Activated CD4-positive, alpha-beta T cell treated with anti-CD3 and anti-CD28 coated beads for 36 hours (primary cell): ENCODE results near the gene SNX11. TPM values are rescaled to one million over a fixed set of nuclear protein-coding genes. Genes with fewer than 3 reads are reported as not detected.
A peak's percentile ranks its signal among the peaks of the same experiment; 100 is the strongest.
"Not testable (repeated sequence)": the region's sequence is repeated elsewhere in the genome, so short reads cannot be mapped to it uniquely, and the experiment has no call there.

Source experiments
- ATAC-seq: fragments of 200-7000 bp; cut with Tn5 transposase; one replicate; pipeline ENCODE4 v1.10.0; 2021; ENCODE audit warnings: mild to moderate bottlenecking, moderate library complexity
- CTCF ChIA-PET: fragments of 350-600 bp; sonication (Branson Sonifier 250); formaldehyde crosslinking; loops from one replicate; lab custom pipeline; 2021; ENCODE audit warnings: antibody characterized with exemption; lab: Charles Lee
- POLR2A ChIA-PET: fragments of 350-600 bp; sonication (Branson Sonifier 250); formaldehyde crosslinking; loops from one replicate; lab custom pipeline; 2021; ENCODE audit warnings: antibody characterized with exemption, inconsistent platforms; lab: Charles Lee
- DNase-seq: peaks from one replicate; pipeline ENCODE4 v3.0.0-alpha.2; 2020
- H3K27ac Mint-ChIP-seq: one replicate; pipeline ENCODE4 v1.8.0; 2021; ENCODE audit warnings: mixed read lengths
- H3K27me3 Mint-ChIP-seq: one replicate; pipeline ENCODE4 v1.8.0; 2021; ENCODE audit warnings: mixed read lengths
- H3K36me3 Mint-ChIP-seq: one replicate; pipeline ENCODE4 v1.8.0; 2021; ENCODE audit warnings: low read depth, mixed read lengths
- H3K4me1 Mint-ChIP-seq: one replicate; pipeline ENCODE4 v1.8.0; 2021; ENCODE audit warnings: mixed read lengths
- H3K4me3 Mint-ChIP-seq: one replicate; pipeline ENCODE4 v1.8.0; 2021; ENCODE audit warnings: mild to moderate bottlenecking, moderate library complexity, mixed read lengths
- H3K9me3 Mint-ChIP-seq: one replicate; pipeline ENCODE4 v1.8.0; 2021; ENCODE audit warnings: low read depth, mixed read lengths
- intact Hi-C, 2 experiments: fragments of 100-400 bp; cut with DNase I in 1 of 2; cut with micrococcal nuclease in 1 of 2; formaldehyde crosslinking; loops; one replicate each; pipeline versions ENCODE4 v1.14.2 to v1.15.1; 2022 to 2024; cut with DNase I, micrococcal nuclease
- total RNA-seq, 2 experiments: library from RNA; stranded (reverse); gene quantifications; one replicate each; pipeline ENCODE4 v1.2.3, GENCODE V29; 2021

SNX11 gene
- total RNA-seq, 2 experiments from 2014 or later, result 18.0 to 21.4 TPM

- Mint-ChIP-seq H3K9me3 (no peaks in the 10 kb centered on the region), H3K27ac (no peak overlapping the region), H3K4me1 (peaks cover 2% of the 10 kb centered on the region), H3K36me3 (peaks cover 43% of the 10 kb centered on the region), H3K4me3 (no peak overlapping the region), H3K27me3 (no peaks in the 10 kb centered on the region)
- intact Hi-C loops, result no loop called here
- ATAC-seq, result peak; percentile 78
- POLR2A ChIA-PET, result interaction anchor here (0.7 kb wide), 1 partner anchor 83 kb away, joined by 3 read pairs; no protein-coding TSS in a partner anchor
- DNase-seq, result peak; percentile 36
- CTCF ChIA-PET, result interaction anchor here (0.6 to 4.4 kb wide), 23 partner anchors 8 to 174 kb away, joined by 3 to 33 read pairs (median 3); no protein-coding TSS in a partner anchor
Measured at GRCh38 chr17:48068491-48068961, 39.0 kb upstream of the SNX11 start.

GRCh38 chr17:48070195-48070594, 37.4 kb upstream of the SNX11 start:
- Mint-ChIP-seq H3K27me3 (no peaks in the 10 kb centered on the region), H3K9me3 (no peaks in the 10 kb centered on the region), H3K4me1 (no peaks in the 10 kb centered on the region), H3K36me3 (peaks cover 38% of the 10 kb centered on the region), H3K4me3 (no peak overlapping the region), H3K27ac (no peak overlapping the region)
- ChIA-PET CTCF (no interaction called here), POLR2A (no interaction called here)
- intact Hi-C loops, result no loop called here
- no peak for ATAC-seq
- no peak for DNase-seq

DNA sequence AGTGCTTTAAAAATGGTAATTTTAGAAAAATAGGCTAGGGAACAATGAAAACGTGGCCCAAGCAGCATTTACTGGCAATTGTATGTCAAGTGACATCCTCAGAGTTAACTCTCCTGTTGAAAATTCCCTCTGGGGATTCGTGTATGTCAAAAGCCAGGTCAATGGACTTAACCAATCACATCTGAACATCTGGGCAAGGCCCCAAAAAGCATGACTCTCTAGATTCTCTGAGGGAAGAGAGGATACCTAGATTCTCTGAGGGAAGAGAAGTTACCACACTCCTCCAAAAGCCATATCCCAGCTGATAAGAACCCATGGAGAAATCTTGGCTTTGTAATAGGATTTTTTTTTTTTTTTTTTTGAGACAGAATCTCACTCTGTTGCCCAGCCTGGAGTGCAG, 35.9 kb upstream of the SNX11 start:
- ATAC-seq (no peak), DNase-seq (no peak)
- intact Hi-C loops, result no loop called here
- Mint-ChIP-seq H3K27ac (no peak overlapping the region), H3K4me1 (no peaks in the 10 kb centered on the region), H3K9me3 (no peaks in the 10 kb centered on the region), H3K27me3 (no peaks in the 10 kb centered on the region), H3K4me3 (no peak overlapping the region), H3K36me3 (peaks cover 34% of the 10 kb centered on the region)
- ChIA-PET POLR2A (no interaction called here), CTCF (interaction anchor here (0.8 to 9.8 kb wide), 6 partner anchors 10 to 93 kb away, joined by 3 to 123 read pairs (median 4); partner anchors contain the start of gene NFE2L1)

DNA sequence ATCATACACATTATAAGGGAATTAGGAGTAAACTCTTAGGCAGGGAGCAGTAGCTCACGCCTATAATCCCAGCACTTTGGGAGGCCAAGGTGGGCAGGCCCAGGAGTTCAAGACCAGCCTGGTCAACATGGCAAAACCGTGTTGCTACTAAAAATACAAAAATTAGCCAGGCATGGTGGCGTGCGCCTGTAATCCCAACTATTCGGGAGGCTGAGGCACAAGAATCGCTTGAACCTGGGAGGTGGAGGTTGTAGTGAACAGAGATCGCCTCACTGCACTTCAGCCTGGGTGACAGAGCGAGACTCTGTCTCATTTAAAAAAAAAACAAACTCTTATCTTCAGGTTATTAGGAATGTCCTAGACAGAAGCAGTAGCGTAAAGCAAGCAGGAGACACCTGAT, 34.8 kb upstream of the SNX11 start:
- H3K4me1 Mint-ChIP-seq, intact Hi-C loops, DNase-seq, ATAC-seq, POLR2A ChIA-PET, H3K27me3 Mint-ChIP-seq, H3K27ac Mint-ChIP-seq, H3K4me3 Mint-ChIP-seq, H3K9me3 Mint-ChIP-seq: not testable (repeated sequence)
- CTCF ChIA-PET, result interaction anchor here (0.6 to 9.8 kb wide), 10 partner anchors 9 to 52 kb away, joined by 3 to 123 read pairs (median 4); partner anchors contain the start of gene NFE2L1
- H3K36me3 Mint-ChIP-seq, result peaks cover 29% of the 10 kb centered on the region

DNA sequence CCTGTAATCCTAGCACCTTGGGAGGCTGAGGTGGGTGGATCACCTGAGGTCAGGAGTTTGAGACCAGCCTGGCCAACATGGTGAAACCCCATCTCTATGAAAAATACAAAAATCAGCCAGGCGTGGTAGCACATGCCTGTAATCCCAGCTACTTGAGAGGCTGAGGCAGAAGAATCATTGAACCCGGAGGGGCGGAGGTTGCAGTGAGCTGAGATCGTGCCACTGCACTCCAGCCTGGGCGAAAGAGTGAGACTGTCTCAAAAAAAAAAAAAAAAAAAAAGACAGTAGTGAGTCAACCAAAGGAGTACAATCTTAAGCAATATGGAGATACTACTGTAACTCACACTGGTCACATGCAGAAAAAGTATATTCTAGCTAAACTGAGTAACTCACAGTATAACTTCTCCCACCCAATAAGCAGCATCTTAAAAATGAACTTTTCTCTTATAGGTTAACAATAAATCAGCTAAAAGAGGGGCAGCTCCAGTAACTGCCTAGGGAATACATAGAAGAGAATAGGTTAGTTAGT, 33.9 kb upstream of the SNX11 start:
- H3K36me3 Mint-ChIP-seq, result peaks cover 25% of the 10 kb centered on the region
- H3K27me3 Mint-ChIP-seq, DNase-seq, H3K4me3 Mint-ChIP-seq, POLR2A ChIA-PET, ATAC-seq, H3K27ac Mint-ChIP-seq, H3K4me1 Mint-ChIP-seq, H3K9me3 Mint-ChIP-seq: not testable (repeated sequence)
- CTCF ChIA-PET, result interaction anchor here (0.6 to 9.8 kb wide), 19 partner anchors 8 to 153 kb away, joined by 3 to 123 read pairs (median 4); partner anchors contain the start of gene NFE2L1
- intact Hi-C loops, result loop anchor here (1.0 to 2.0 kb wide), 2 partner anchors 48 to 545 kb away; no protein-coding TSS in a partner anchor

DNA sequence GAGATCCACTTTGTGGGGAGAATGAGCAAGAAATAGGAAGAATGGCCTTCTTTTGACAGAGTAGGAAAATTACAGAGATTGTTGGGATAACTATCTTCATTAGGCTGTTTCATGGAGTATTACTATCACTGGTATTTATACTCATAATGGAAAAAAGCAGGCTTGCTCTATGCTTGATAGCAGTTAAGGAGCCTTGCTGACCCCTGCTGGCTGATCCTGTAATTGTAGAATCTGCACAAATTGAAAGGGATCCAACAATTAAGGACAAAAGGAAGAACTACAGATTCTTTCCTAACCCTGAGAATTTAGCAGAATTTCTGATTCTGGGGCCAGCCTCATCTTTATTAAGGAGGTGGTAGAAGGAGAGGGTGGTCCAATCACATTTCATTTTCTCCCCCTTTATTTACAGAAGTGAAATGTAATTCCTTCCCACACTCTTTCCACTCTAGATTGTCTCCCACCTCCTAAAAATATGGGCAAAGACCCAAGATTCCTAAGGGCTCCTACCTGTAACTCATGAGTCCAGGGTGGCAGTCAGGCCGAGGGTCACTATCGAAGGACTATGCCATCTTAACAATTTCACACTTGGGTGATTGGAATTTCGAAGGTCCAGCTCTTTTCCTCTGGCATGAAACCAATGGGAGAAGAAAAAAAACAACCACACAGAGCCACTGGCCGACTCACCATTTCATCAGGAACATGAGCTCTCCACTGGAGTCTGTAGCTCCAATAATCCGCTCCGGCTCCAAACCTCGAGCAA, 33.1 kb upstream of the SNX11 start:
- POLR2A ChIA-PET, result no interaction called here
- no peaks in the 10 kb centered on the region for H3K27me3 Mint-ChIP-seq
- no peak overlapping the region for H3K4me3 Mint-ChIP-seq
- intact Hi-C loops, result loop anchor here (1.0 to 2.0 kb wide), 2 partner anchors 49 to 544 kb away; no protein-coding TSS in a partner anchor
- H3K36me3 Mint-ChIP-seq, result peaks cover 23% of the 10 kb centered on the region
- H3K27ac Mint-ChIP-seq, result no peak overlapping the region
- CTCF ChIA-PET, result interaction anchor here (0.6 to 9.8 kb wide), 16 partner anchors 10 to 56 kb away, joined by 3 to 123 read pairs (median 6); partner anchors contain the start of gene NFE2L1
- no peaks in the 10 kb centered on the region for H3K4me1 Mint-ChIP-seq
- DNase-seq (peak; percentile 86), ATAC-seq (peak; percentile 75)
- H3K9me3 Mint-ChIP-seq, result no peaks in the 10 kb centered on the region

- H3K9me3 Mint-ChIP-seq, H3K4me1 Mint-ChIP-seq, ATAC-seq, DNase-seq, H3K27ac Mint-ChIP-seq, intact Hi-C loops, H3K4me3 Mint-ChIP-seq, H3K27me3 Mint-ChIP-seq: not testable (repeated sequence)
- peaks cover 13% of the 10 kb centered on the region for H3K36me3 Mint-ChIP-seq
- ChIA-PET POLR2A (interaction anchor here (0.7 kb wide), 1 partner anchor 26 kb away, joined by 4 read pairs; no protein-coding TSS in a partner anchor), CTCF (interaction anchor here (0.6 to 9.8 kb wide), 10 partner anchors 10 to 525 kb away, joined by 3 to 123 read pairs (median 5); partner anchors contain the start of gene NFE2L1)
Measured at GRCh38 chr17:48077152-48077551, 30.4 kb upstream of the SNX11 start.

DNA sequence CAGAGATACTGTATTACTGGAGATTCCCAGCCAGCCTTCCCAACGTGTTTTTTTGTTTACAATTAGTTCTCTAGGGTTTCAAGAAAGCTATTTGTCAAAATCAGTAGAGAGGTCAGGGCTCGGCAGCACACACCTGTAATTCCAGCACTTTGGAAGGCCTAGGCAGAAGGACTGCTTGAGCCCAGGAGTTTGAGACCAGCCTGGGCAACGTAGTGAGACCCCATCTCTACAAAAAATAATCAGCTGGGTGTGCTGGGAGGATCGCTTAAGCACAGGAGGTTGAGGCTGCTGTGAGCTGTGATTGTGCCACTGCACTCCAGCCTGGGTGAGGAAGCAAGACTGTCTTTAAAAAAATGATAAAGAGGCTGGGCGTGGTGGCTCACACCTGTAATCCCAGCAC, 25.7 kb upstream of the SNX11 start:
- Mint-ChIP-seq H3K36me3 (peaks cover 1% of the 10 kb centered on the region), H3K9me3 (no peaks in the 10 kb centered on the region), H3K27me3 (no peaks in the 10 kb centered on the region), H3K4me1 (peaks cover 7% of the 10 kb centered on the region), H3K4me3 (no peak overlapping the region), H3K27ac (no peak overlapping the region)
- ChIA-PET POLR2A (interaction anchor here (0.6 to 1.6 kb wide), 3 partner anchors 9 to 33 kb away, joined by 3 to 6 read pairs (median 4); partner anchors contain the start of gene NFE2L1), CTCF (interaction anchor here (0.6 to 4.5 kb wide), 14 partner anchors 8 to 554 kb away, joined by 3 to 29 read pairs (median 6); partner anchors contain the start of genes NFE2L1 and SNX11)
- DNase-seq (no peak), ATAC-seq (no peak)
- intact Hi-C loops, result loop anchor here in 1 of 2 experiments (5.0 kb wide), 1 partner anchor 510 kb away; the partner anchor contains the start of genes HOXB3 and HOXB5

GRCh38 chr17:48084932-48085331, 22.6 kb upstream of the SNX11 start:
- POLR2A ChIA-PET, result no interaction called here
- no peak overlapping the region for H3K4me3 Mint-ChIP-seq

GRCh38 chr17:48093341-48094045, 14.1 kb upstream of the SNX11 start:
- POLR2A ChIA-PET, result no interaction called here

More at GRCh38 chr17:48084932-48085331, 22.6 kb upstream of the SNX11 start:
- CTCF ChIA-PET, result interaction anchor here (1.0 to 3.0 kb wide), 6 partner anchors 9 to 533 kb away, joined by 3 to 14 read pairs (median 4); no protein-coding TSS in a partner anchor
- no peaks in the 10 kb centered on the region for H3K9me3 Mint-ChIP-seq
- H3K4me1 Mint-ChIP-seq, result peaks cover 7% of the 10 kb centered on the region
- ATAC-seq (no peak), DNase-seq (no peak)
- intact Hi-C loops, result loop anchor here in 1 of 2 experiments (5.0 kb wide), 1 partner anchor 507 kb away; the partner anchor contains the start of genes HOXB3 and HOXB5
- H3K27me3 Mint-ChIP-seq, result no peaks in the 10 kb centered on the region
- H3K27ac Mint-ChIP-seq, result no peak overlapping the region
- peaks cover 1% of the 10 kb centered on the region for H3K36me3 Mint-ChIP-seq

More at GRCh38 chr17:48093341-48094045, 14.1 kb upstream of the SNX11 start:
- Mint-ChIP-seq H3K27ac (no peak overlapping the region), H3K4me3 (no peak overlapping the region), H3K9me3 (no peaks in the 10 kb centered on the region), H3K36me3 (peaks cover 7% of the 10 kb centered on the region), H3K4me1 (peaks cover 15% of the 10 kb centered on the region), H3K27me3 (no peaks in the 10 kb centered on the region)
- ATAC-seq (no peak), DNase-seq (no peak)
- intact Hi-C loops, result no loop called here
- CTCF ChIA-PET, result interaction anchor here (0.5 to 1.0 kb wide), 2 partner anchors 166 to 328 kb away, joined by 3 read pairs; no protein-coding TSS in a partner anchor
